HepG2 (cell line): Measurements from ENCODE around the gene HDGFL2.

ENCODE experiments used
- BRD4 ChIP-seq: sonication (generic); formaldehyde crosslinking; IDR thresholded peaks from 2 replicates; pipeline ENCODE4 v1.4.0; 2020; ENCODE audit warnings: missing genetic modification reagents
- CEBPZ ChIP-seq: IDR thresholded peaks from 2 replicates; pipeline ENCODE4 v1.6.1; 2012; ENCODE audit warnings: low read length, improper control_type of control experiment
- GTF3A ChIP-seq: sonication (generic); formaldehyde crosslinking; conservative IDR thresholded peaks from 2 replicates; pipeline ENCODE4 v1.4.0; 2020; ENCODE audit warnings: mild to moderate bottlenecking, missing genetic modification reagents
- PHF8 ChIP-seq: sonication (generic); formaldehyde crosslinking; IDR thresholded peaks from 2 replicates; pipeline ENCODE4 v1.5.0; 2020; ENCODE audit warnings: missing genetic modification reagents
- RNF219 ChIP-seq: sonication (generic); formaldehyde crosslinking; IDR thresholded peaks from 2 replicates; pipeline ENCODE4 v1.5.0; 2020; ENCODE audit warnings: mild to moderate bottlenecking, missing genetic modification reagents
- ZBTB20 ChIP-seq: sonication (generic); formaldehyde crosslinking; IDR thresholded peaks from 2 replicates; pipeline ENCODE4 v1.8.1; 2023; ENCODE audit warnings: missing genetic modification reagents, low read depth, mild to moderate bottlenecking, borderline replicate concordance
- ZBTB33 ChIP-seq: sonication (generic); formaldehyde crosslinking; IDR thresholded peaks from 2 replicates; pipeline ENCODE4 v1.4.0; 2020; ENCODE audit warnings: missing genetic modification reagents
- ZNF281 ChIP-seq: sonication (generic); formaldehyde crosslinking; IDR thresholded peaks from 2 replicates; pipeline ENCODE4 v1.4.0; 2020; ENCODE audit warnings: missing genetic modification reagents, borderline replicate concordance
- ZNF335 ChIP-seq: sonication (generic); formaldehyde crosslinking; IDR thresholded peaks from 2 replicates; pipeline ENCODE4 v1.4.0; 2020; ENCODE audit warnings: missing genetic modification reagents
- ZNF678 ChIP-seq: sonication (generic); formaldehyde crosslinking; IDR thresholded peaks from 2 replicates; pipeline ENCODE4 v1.4.0; 2020; ENCODE audit warnings: mild to moderate bottlenecking, missing genetic modification reagents
- ZNF749 ChIP-seq: sonication (generic); formaldehyde crosslinking; IDR thresholded peaks from 2 replicates; pipeline ENCODE4 v1.8.0; 2022; ENCODE audit warnings: mild to moderate bottlenecking, missing genetic modification reagents, moderate library complexity, borderline replicate concordance

- TF ChIP-seq ZNF678 (no peak), CEBPZ (no peak), ZNF749 (CRISPR knock-in tag) (no peak), ZNF281 (no peak), GTF3A (CRISPR knock-in tag) (no peak), ZNF335 (CRISPR knock-in tag) (no peak), ZBTB33 (CRISPR knock-in tag) (no peak), ZBTB20 (CRISPR knock-in tag) (no peak), BRD4 (no peak), PHF8 (no peak), RNF219 (CRISPR knock-in tag) (no peak)
Measured at GRCh38 chr19:4506449-4507149, 34.5 kb downstream of the HDGFL2 start.
